ENCODE measurements around the gene NSF.
"Not testable (repeated sequence)": the region's sequence is repeated elsewhere in the genome, so short reads cannot be mapped to it uniquely, and the experiment has no call there.

- not testable (repeated sequence) for TF ChIP-seq CTCF, POLR2A (IDR thresholded peaks at IDR 0.05)
Observed at GRCh38 chr17:46632146-46632545, 41.7 kb downstream of the NSF start.
